ENCODE measurements around the gene TGFBI. TPM values are rescaled to one million over a fixed set of nuclear protein-coding genes. Genes with fewer than 3 reads are reported as not detected.

Gene TGFBI
- total RNA-seq, 6 donors from 2014 or later: 51.0 to 189 (median 126) TPM

DNA sequence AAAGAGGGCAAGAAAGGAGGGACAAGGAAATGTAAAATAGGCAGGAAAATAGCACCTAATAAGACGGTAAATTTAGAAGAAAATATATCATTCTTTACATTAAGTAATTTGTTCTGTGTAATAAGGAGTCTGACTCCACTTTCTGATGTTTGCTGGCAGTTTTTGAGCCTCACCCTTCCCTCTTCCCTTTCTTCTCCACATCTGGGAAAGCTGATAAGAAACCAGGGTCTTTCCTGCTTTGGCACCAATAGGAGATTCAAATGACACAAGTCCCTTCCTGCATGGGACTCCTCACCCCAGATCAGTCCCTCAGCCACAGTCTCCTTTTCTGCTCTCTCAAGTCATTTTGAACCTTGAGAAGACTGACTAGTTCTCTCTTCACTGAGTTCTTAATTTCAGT, 42.8 kb upstream of the TGFBI start:
- no peaks in the 10 kb centered on the region for H3K9me3 ChIP-seq
- no peak overlapping the region for H3K4me3 ChIP-seq
- ATAC-seq (ENCODE audit: low FRiP score in 2 of 2): no peak
- no peaks in the 10 kb centered on the region for H3K4me1 ChIP-seq
- no peaks in the 10 kb centered on the region for H3K36me3 ChIP-seq
- no peaks in the 10 kb centered on the region for H3K27me3 ChIP-seq
- TF ChIP-seq EP300 (IDR thresholded peaks at IDR 0.05): no peak
- no peak for TF ChIP-seq POLR2AphosphoS5 (IDR thresholded peaks at IDR 0.05)
- no peak for TF ChIP-seq CTCF (IDR thresholded peaks at IDR 0.05)
- no peak for TF ChIP-seq POLR2A (IDR thresholded peaks at IDR 0.05)
- no peak for DNase-seq
- H3K27ac ChIP-seq: no peak overlapping the region
- 42 to 49% methylated on average over 1 of the region's 1 CpG for WGBS, 2 donors

DNA sequence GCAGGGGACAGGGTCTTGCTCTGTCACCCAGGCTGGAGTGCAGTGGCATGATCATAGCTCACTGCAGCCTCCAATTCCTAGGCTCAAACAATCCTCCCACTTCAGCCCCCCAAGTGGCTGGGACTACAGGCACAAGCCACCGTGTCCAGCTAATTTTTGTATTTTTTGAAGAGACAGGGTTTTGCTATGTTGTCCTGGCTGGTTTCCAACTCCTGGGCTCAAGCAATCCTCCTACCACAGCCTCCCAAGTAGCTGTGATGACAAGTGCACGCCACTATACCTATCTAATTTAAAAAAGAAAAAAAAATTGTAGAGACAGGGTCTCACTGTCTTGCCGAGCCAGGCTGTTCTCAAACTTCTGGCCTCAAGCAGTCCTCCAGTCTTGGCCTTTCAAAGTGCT, 42.4 kb upstream of the TGFBI start:
- Histone ChIP-seq H3K27ac (no peak overlapping the region), H3K27me3 (no peaks in the 10 kb centered on the region), H3K4me1 (no peaks in the 10 kb centered on the region), H3K36me3 (no peaks in the 10 kb centered on the region), H3K4me3 (no peak overlapping the region), H3K9me3 (no peaks in the 10 kb centered on the region)
- WGBS, 2 donors: 70 to 76% methylated on average over 3 of the region's 3 CpGs
- no peak for ATAC-seq (ENCODE audit: low FRiP score in 2 of 2)
- no peak for TF ChIP-seq POLR2A (IDR thresholded peaks at IDR 0.05)
- TF ChIP-seq POLR2AphosphoS5 (IDR thresholded peaks at IDR 0.05): no peak
- TF ChIP-seq EP300 (IDR thresholded peaks at IDR 0.05): no peak
- TF ChIP-seq CTCF (IDR thresholded peaks at IDR 0.05): no peak
- no peak for DNase-seq

DNA sequence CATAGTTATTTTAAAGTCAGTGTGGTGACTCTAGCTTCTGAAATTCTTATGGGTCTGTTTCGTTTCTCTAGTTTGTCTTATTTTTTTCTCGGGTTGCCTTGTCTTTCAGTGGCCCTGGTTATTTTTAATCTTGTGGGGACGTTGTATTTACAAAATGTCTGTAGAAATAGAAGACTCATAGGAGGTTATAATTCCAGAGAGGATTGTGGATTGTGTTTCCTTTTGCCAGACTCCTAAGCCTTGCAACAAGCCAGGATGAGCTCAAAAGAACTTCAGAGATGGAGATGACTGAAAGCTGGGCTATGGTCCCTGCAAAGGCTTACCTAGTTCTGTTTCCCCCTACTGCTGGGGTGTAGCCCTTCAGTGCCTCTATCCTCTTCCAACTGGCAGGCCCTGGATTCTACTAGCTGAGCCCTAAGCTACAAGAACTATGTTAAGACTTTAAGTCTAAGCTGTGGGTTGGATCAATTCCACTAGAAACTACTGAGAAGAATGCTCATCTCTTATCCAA, 41.8 kb upstream of the TGFBI start:
- no peaks in the 10 kb centered on the region for H3K4me1 ChIP-seq
- H3K4me3 ChIP-seq: no peak overlapping the region
- DNase-seq (no peak), ATAC-seq (ENCODE audit: low FRiP score in 2 of 2) (peak in 1 of 2 donors; percentile 43)
- H3K27ac ChIP-seq: no peak overlapping the region
- H3K9me3 ChIP-seq: no peaks in the 10 kb centered on the region
- TF ChIP-seq CTCF (IDR thresholded peaks at IDR 0.05) (no peak), POLR2A (IDR thresholded peaks at IDR 0.05) (no peak), EP300 (IDR thresholded peaks at IDR 0.05) (no peak), POLR2AphosphoS5 (IDR thresholded peaks at IDR 0.05) (no peak)
- no peaks in the 10 kb centered on the region for H3K27me3 ChIP-seq
- WGBS, 2 donors: 62 to 79% methylated on average over 3 of the region's 3 CpGs
- no peaks in the 10 kb centered on the region for H3K36me3 ChIP-seq

GRCh38 chr5:135988546-135988945, 40.2 kb upstream of the TGFBI start:
- TF ChIP-seq EP300 (IDR thresholded peaks at IDR 0.05): no peak
- TF ChIP-seq POLR2A (IDR thresholded peaks at IDR 0.05): no peak
- TF ChIP-seq POLR2AphosphoS5 (IDR thresholded peaks at IDR 0.05): no peak
- no peak for TF ChIP-seq CTCF (IDR thresholded peaks at IDR 0.05)
- ATAC-seq (ENCODE audit: low FRiP score in 2 of 2): no peak
- Histone ChIP-seq H3K27ac (no peak overlapping the region), H3K9me3 (no peaks in the 10 kb centered on the region), H3K4me3 (no peak overlapping the region), H3K27me3 (no peaks in the 10 kb centered on the region), H3K4me1 (no peaks in the 10 kb centered on the region), H3K36me3 (no peaks in the 10 kb centered on the region)
- no peak for DNase-seq
- 59 to 76% methylated on average over 3 of the region's 3 CpGs for WGBS, 2 donors

DNA sequence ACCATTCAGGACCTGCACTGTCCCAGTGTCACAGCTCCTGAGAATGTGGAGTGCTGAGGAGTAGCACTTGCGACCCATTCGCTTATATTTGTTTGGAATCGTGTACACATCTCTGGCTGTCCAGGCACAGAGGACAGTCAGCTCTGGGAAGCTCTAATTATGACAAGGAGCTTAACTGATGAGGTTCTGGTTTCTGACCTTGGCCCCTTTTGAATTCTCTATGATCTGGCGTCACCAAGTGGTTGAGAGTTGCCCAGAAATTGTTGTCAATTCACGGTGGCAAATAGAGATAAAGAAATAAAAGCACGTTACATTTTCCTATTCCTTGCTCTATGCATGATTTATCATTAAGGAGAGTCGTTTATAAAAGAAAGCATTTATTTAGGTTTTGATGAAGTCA, 39.1 kb upstream of the TGFBI start:
- no peak for ATAC-seq (ENCODE audit: low FRiP score in 2 of 2)
- H3K4me3 ChIP-seq: no peak overlapping the region
- DNase-seq: no peak
- no peaks in the 10 kb centered on the region for H3K9me3 ChIP-seq
- H3K27me3 ChIP-seq: no peaks in the 10 kb centered on the region
- H3K4me1 ChIP-seq: no peaks in the 10 kb centered on the region
- WGBS, 2 donors: 78 to 86% methylated on average over 7 of the region's 7 CpGs
- no peak overlapping the region for H3K27ac ChIP-seq
- no peak for TF ChIP-seq POLR2A (IDR thresholded peaks at IDR 0.05)
- no peak for TF ChIP-seq CTCF (IDR thresholded peaks at IDR 0.05)
- TF ChIP-seq POLR2AphosphoS5 (IDR thresholded peaks at IDR 0.05): no peak
- no peak for TF ChIP-seq EP300 (IDR thresholded peaks at IDR 0.05)
- no peaks in the 10 kb centered on the region for H3K36me3 ChIP-seq

Data from upper lobe of left lung (tissue), 6 donors.